Naive thymus-derived CD8-positive, alpha-beta T cell (primary cell): ENCODE data around the gene SATB2. TPM values are rescaled to one million over a fixed set of nuclear protein-coding genes. Genes with fewer than 3 reads are reported as not detected.
A peak's percentile ranks its signal among the peaks of the same experiment; 100 is the strongest.

Experiments used
- ATAC-seq, 2 donors: fragments of 150-1000 bp; cut with Tn5 transposase in 1 of 2; sonication (Bioruptor Pico), chemical (Tn5 transposase) in 1 of 2; 1 replicate in 1 of 2; 2 replicates in 1 of 2; pipeline ENCODE4 v1.10.0; 2021; ENCODE audit warnings: mild to moderate bottlenecking in 2 of 2, moderate library complexity in 2 of 2
- POLR2A ChIA-PET: fragments of 350-600 bp; sonication (Branson Sonifier 250); formaldehyde crosslinking; loops from one replicate; lab custom pipeline; 2021; ENCODE audit warnings: antibody characterized with exemption; lab: Charles Lee
- DNase-seq, 10 donors: peaks; one replicate each; pipeline versions ENCODE4 v3.0.0 to v3.0.0-alpha.2; 2020 to 2022
- H3K27ac Mint-ChIP-seq, 10 donors: one replicate each; pipeline ENCODE4 v1.8.0; 2020 to 2022; ENCODE audit warnings: mild to moderate bottlenecking in 10 of 10, mixed read lengths in 10 of 10, moderate library complexity in 4 of 10, inconsistent platforms in 1 of 10
- H3K27me3 Mint-ChIP-seq, 5 donors: one replicate each; pipeline ENCODE4 v1.8.0; 2021 to 2022; ENCODE audit warnings: mixed read lengths in 5 of 5
- H3K36me3 Mint-ChIP-seq, 3 donors: one replicate each; pipeline ENCODE4 v1.8.0; 2020 to 2022; ENCODE audit warnings: mixed read lengths in 3 of 3, mild to moderate bottlenecking in 2 of 3, inconsistent platforms in 1 of 3
- H3K4me1 Mint-ChIP-seq, 4 donors: one replicate each; pipeline ENCODE4 v1.8.0; 2021 to 2022; ENCODE audit warnings: mixed read lengths in 4 of 4
- H3K4me3 Mint-ChIP-seq, 10 donors: one replicate each; pipeline ENCODE4 v1.8.0; 2020 to 2022; ENCODE audit warnings: mild to moderate bottlenecking in 10 of 10, mixed read lengths in 10 of 10, moderate library complexity in 6 of 10, inconsistent platforms in 1 of 10
- H3K9me3 Mint-ChIP-seq, 9 donors: one replicate each; pipeline ENCODE4 v1.8.0; 2020 to 2022; ENCODE audit warnings: mixed read lengths in 9 of 9, mild to moderate bottlenecking in 3 of 9, inconsistent platforms in 1 of 9, moderate library complexity in 1 of 9
- polyA plus RNA-seq, 3 donors: library from polyadenylated mRNA; unstranded; fragments of 300-500 nt; fragmentation: Illumina TruSeq; gene quantifications; one replicate each; pipeline ENCODE4 v1.2.3, GENCODE V29; 2021
- total RNA-seq, 8 experiments: library from RNA in 2 of 8; stranded (reverse) in 2 of 8; gene quantifications; one replicate each; pipeline ENCODE4 v1.2.3 and lab custom pipeline; 2021 to 2026

SATB2 gene
- total and polyA plus RNA-seq, 5 experiments from 2014 or later: 0.02 to 0.74 (median 0.46) TPM; not detected in 1

- no peak overlapping the region for H3K4me3 Mint-ChIP-seq
- H3K27me3 Mint-ChIP-seq: no peaks in the 10 kb centered on the region
- peaks cover 0 to 8% (median 0%) of the 10 kb centered on the region in 9 donors for H3K9me3 Mint-ChIP-seq
- no peaks in the 10 kb centered on the region for H3K4me1 Mint-ChIP-seq
- H3K27ac Mint-ChIP-seq: peak overlapping the region in 1 of 10 donors; percentile 31
- no peaks in the 10 kb centered on the region for H3K36me3 Mint-ChIP-seq
- POLR2A ChIA-PET: no interaction called here
- DNase-seq: no peak
- no peak for ATAC-seq
These were observed 233.9 kb downstream of the SATB2 start for GRCh38 chr2:199223791-199224190.

GRCh38 chr2:199220920-199221319, 236.8 kb downstream of the SATB2 start:
- POLR2A ChIA-PET: no interaction called here
- ATAC-seq (no peak), DNase-seq (no peak)
- peaks cover 0 to 8% (median 0%) of the 10 kb centered on the region in 9 donors for H3K9me3 Mint-ChIP-seq
- no peaks in the 10 kb centered on the region for H3K4me1 Mint-ChIP-seq
- no peak overlapping the region for H3K27ac Mint-ChIP-seq
- H3K27me3 Mint-ChIP-seq: no peaks in the 10 kb centered on the region
- no peaks in the 10 kb centered on the region for H3K36me3 Mint-ChIP-seq
- H3K4me3 Mint-ChIP-seq: no peak overlapping the region

GRCh38 chr2:199219551-199219950, 238.2 kb downstream of the SATB2 start:
- Mint-ChIP-seq H3K27ac (no peak overlapping the region), H3K9me3 (peaks cover 0 to 8% (median 0%) of the 10 kb centered on the region in 9 donors), H3K27me3 (no peaks in the 10 kb centered on the region), H3K4me1 (no peaks in the 10 kb centered on the region), H3K4me3 (no peak overlapping the region), H3K36me3 (no peaks in the 10 kb centered on the region)
- POLR2A ChIA-PET: no interaction called here
- ATAC-seq: no peak
- no peak for DNase-seq
